Endothelial cell (in vitro differentiated cells): Measurements from ENCODE around the gene RPUSD2. TPM values are rescaled to one million over a fixed set of nuclear protein-coding genes. Genes with fewer than 3 reads are reported as not detected.

Experiments used
- DNase-seq: peaks from one replicate; pipeline ENCODE4 v3.0.0; 2021; ENCODE audit warnings: low spot score
- H3K27ac Mint-ChIP-seq: one replicate; pipeline ENCODE4 v1.8.0; 2021; ENCODE audit warnings: mixed read lengths, inconsistent platforms; ENCODE audit not compliant: unreplicated experiment
- H3K27me3 Mint-ChIP-seq: one replicate; pipeline ENCODE4 v1.8.0; 2021; ENCODE audit warnings: mild to moderate bottlenecking, moderate library complexity, mixed read lengths, inconsistent platforms; ENCODE audit not compliant: unreplicated experiment
- H3K36me3 Mint-ChIP-seq: one replicate; pipeline ENCODE4 v1.8.0; 2021; ENCODE audit warnings: mild to moderate bottlenecking, low read depth, mixed read lengths, inconsistent platforms; ENCODE audit not compliant: unreplicated experiment
- H3K4me1 Mint-ChIP-seq: one replicate; pipeline ENCODE4 v1.8.0; 2021; ENCODE audit warnings: mild to moderate bottlenecking, mixed read lengths, inconsistent platforms; ENCODE audit not compliant: unreplicated experiment
- H3K4me3 Mint-ChIP-seq: one replicate; pipeline ENCODE4 v1.8.0; 2021; ENCODE audit warnings: mild to moderate bottlenecking, mixed read lengths, inconsistent platforms; ENCODE audit not compliant: unreplicated experiment
- H3K9me3 Mint-ChIP-seq: one replicate; pipeline ENCODE4 v1.8.0; 2021; ENCODE audit warnings: mixed read lengths, inconsistent platforms; ENCODE audit not compliant: unreplicated experiment
- total RNA-seq: library from RNA; stranded (reverse); fragmentation: NEBNext Ultra II Directional; extraction: Animal tissue kit (Norgen Biotek cat#: 25700); gene quantifications from one replicate; pipeline ENCODE4 v1.2.1, GENCODE V29; 2021; ENCODE audit not compliant: unreplicated experiment
- TF ChIP-seq, protein P1 (sequence below): fragments of 200-600 bp; sonication (generic); IDR thresholded peaks from one replicate; pipeline ENCODE4 v1.5.0; 2021; ENCODE audit warnings: antibody characterized with exemption; ENCODE audit not compliant: unreplicated experiment

The RPUSD2 gene
- total RNA-seq, 1 donor from 2014 or later, result 11.5 TPM

DNA sequence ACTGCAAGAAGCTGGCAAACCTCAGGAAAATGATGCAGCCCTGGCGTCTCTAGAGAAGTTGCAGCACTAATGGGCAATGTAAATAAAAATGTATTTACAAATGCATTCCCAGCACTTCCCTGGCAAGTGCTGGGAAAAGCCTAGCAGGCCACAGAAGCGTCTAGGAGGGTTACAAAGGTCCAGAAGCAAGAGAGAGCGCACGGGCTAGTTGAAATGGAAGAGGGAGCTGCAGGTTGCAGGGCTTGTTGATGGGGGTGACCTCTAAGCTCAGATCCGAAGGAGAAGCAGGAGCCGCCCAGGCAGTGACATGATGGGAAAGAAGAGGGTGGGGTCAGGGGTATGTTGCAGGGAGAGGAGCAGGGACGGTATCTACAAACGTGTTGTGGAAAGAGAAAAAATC is 22.3 kb downstream of the RPUSD2 start:
- Mint-ChIP-seq H3K4me1 (peaks cover 25% of the 10 kb centered on the region), H3K27ac (no peak overlapping the region), H3K4me3 (no peak overlapping the region), H3K36me3 (peaks cover 4% of the 10 kb centered on the region), H3K27me3 (peaks cover 19% of the 10 kb centered on the region), H3K9me3 (no peaks in the 10 kb centered on the region)
- TF ChIP-seq, protein P1, sequence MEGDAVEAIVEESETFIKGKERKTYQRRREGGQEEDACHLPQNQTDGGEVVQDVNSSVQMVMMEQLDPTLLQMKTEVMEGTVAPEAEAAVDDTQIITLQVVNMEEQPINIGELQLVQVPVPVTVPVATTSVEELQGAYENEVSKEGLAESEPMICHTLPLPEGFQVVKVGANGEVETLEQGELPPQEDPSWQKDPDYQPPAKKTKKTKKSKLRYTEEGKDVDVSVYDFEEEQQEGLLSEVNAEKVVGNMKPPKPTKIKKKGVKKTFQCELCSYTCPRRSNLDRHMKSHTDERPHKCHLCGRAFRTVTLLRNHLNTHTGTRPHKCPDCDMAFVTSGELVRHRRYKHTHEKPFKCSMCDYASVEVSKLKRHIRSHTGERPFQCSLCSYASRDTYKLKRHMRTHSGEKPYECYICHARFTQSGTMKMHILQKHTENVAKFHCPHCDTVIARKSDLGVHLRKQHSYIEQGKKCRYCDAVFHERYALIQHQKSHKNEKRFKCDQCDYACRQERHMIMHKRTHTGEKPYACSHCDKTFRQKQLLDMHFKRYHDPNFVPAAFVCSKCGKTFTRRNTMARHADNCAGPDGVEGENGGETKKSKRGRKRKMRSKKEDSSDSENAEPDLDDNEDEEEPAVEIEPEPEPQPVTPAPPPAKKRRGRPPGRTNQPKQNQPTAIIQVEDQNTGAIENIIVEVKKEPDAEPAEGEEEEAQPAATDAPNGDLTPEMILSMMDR, result no peak
- DNase-seq, result no peak

DNA sequence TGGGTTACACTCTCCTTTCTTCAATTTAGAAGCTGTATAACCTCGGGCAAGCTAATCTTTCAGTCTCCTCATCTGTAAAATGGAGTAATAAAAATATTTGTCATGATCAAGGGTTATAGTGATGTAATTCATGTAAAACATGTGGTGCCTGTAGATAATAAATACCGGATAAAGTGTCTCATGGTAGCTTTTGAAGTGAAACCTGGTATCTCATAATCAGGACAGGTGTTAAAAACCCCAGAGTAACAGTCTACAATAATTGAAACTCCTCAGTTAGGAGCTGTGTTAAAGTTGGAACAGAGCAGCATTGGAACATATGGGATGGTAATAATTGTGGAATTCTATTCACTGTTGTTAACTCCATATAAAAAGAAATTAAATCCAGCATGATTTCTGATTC is 24.1 kb downstream of the RPUSD2 start:
- H3K36me3 Mint-ChIP-seq, result peaks cover 4% of the 10 kb centered on the region
- no peaks in the 10 kb centered on the region for H3K9me3 Mint-ChIP-seq
- DNase-seq, result no peak
- H3K4me1 Mint-ChIP-seq, result peaks cover 25% of the 10 kb centered on the region
- no peak overlapping the region for H3K27ac Mint-ChIP-seq
- no peak overlapping the region for H3K4me3 Mint-ChIP-seq
- peaks cover 19% of the 10 kb centered on the region for H3K27me3 Mint-ChIP-seq
- TF ChIP-seq, protein P1, result no peak

DNA sequence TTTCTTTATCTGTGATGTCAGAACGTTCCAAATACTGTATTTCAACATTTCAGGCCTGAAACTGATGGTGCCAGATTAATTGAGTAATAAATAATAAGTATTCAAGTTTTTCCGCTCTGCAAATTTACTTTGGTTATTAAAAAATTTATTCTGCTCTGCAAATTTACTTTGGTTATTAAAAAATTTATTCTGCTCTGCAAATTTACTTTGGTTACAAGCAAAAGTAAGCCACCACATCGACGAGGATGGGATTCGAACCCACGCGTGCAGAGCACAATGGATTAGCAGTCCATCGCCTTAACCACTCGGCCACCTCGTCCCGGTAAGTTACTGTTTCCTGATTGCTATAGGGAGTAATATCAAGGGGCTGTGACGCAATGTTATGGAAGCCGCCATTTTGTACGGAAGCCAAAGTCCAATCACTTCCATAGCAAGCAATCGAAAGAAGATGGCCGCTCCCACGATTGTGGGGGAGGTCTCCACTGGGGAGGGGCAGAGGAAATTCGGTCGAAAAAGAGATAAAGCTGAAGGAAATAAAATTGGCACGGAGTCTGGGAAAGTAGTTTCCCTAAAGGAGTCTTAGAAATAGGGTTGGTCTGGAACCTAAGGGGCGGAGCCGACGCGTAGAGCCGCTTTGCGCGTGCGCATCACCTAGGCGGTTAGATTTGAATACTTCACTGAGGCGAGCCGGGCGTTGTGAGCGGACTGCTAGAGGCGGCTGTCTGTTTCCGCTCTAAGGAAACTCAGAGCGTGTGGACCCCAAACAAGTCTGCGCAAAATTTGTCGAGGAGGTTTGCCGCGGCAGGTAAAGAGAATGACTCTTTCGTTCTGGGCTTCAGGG is 24.7 kb downstream of the RPUSD2 start, which contains the start of gene KNL1:
Gene KNL1, plus strand, starts transcription at position 662 of the 841 bp plus-strand sequence. CDS start 8,683 bp downstream, outside the sequence.
- Mint-ChIP-seq H3K36me3 (peaks cover 4% of the 10 kb centered on the region), H3K4me1 (peaks cover 25% of the 10 kb centered on the region), H3K4me3 (peak within 1 kb of the TSS; percentile 97), H3K27me3 (peaks cover 19% of the 10 kb centered on the region), H3K27ac (peak within 1 kb of the TSS; percentile 99), H3K9me3 (no peaks in the 10 kb centered on the region)
- TF ChIP-seq, protein P1, result no peak
- DNase-seq, result peak; percentile 90

DNA sequence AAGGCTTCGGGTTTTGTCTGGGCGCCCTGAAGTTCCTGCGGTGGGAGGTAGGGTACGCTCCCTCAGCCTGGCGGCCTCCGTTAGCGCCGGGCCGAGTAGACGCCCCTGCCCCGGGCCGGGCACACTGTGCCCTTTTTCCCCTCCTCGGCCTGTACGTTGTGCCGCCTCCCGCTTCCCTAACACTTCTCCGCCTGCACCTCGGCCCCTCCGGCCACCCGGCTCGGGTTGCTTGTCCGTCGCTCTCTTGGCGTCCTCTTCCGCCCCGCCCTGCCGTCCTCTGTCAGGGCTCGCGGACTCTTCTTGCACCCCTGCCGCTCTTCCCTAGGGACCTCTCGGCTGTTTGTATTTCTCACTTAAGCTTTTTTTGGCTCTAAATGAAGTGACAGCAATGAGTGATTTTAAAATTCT is 25.3 kb downstream of the RPUSD2 start:
- H3K4me1 Mint-ChIP-seq, result peaks cover 25% of the 10 kb centered on the region
- DNase-seq, result peak; percentile 65
- peaks cover 19% of the 10 kb centered on the region for H3K27me3 Mint-ChIP-seq
- TF ChIP-seq, protein P1, result no peak
- peaks cover 4% of the 10 kb centered on the region for H3K36me3 Mint-ChIP-seq
- peak overlapping the region; percentile 97 for H3K4me3 Mint-ChIP-seq
- no peaks in the 10 kb centered on the region for H3K9me3 Mint-ChIP-seq
- H3K27ac Mint-ChIP-seq, result peak overlapping the region; percentile 99

DNA sequence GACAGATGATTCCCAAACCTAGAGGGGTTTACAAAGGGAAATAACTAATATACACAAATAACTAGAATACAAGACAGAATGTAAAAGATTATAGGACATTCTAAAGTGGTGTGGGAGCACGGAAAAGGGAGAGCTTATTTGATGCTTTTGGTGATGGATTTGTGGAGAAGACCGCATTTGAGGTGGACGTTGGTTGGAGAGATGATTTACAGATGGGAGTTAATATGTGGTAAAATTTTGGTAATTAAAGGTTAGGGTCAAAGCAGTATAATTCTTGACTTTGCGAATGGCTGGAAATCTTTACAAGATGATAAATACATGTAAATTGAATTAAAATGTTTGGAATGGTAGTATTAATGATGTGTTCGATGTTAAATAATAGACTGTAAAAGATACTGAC is 26.1 kb downstream of the RPUSD2 start:
- no peak for DNase-seq
- H3K4me3 Mint-ChIP-seq, result peak overlapping the region; percentile 97
- peaks cover 23% of the 10 kb centered on the region for H3K4me1 Mint-ChIP-seq
- TF ChIP-seq, protein P1, result no peak
- peak overlapping the region; percentile 99 for H3K27ac Mint-ChIP-seq
- peaks cover 4% of the 10 kb centered on the region for H3K36me3 Mint-ChIP-seq
- H3K27me3 Mint-ChIP-seq, result peaks cover 17% of the 10 kb centered on the region
- no peaks in the 10 kb centered on the region for H3K9me3 Mint-ChIP-seq
